ENCODE data around the gene SGK1.
"Not testable (repeated sequence)": the region's sequence is repeated elsewhere in the genome, so short reads cannot be mapped to it uniquely, and the experiment has no call there.

The SGK1 gene

DNA sequence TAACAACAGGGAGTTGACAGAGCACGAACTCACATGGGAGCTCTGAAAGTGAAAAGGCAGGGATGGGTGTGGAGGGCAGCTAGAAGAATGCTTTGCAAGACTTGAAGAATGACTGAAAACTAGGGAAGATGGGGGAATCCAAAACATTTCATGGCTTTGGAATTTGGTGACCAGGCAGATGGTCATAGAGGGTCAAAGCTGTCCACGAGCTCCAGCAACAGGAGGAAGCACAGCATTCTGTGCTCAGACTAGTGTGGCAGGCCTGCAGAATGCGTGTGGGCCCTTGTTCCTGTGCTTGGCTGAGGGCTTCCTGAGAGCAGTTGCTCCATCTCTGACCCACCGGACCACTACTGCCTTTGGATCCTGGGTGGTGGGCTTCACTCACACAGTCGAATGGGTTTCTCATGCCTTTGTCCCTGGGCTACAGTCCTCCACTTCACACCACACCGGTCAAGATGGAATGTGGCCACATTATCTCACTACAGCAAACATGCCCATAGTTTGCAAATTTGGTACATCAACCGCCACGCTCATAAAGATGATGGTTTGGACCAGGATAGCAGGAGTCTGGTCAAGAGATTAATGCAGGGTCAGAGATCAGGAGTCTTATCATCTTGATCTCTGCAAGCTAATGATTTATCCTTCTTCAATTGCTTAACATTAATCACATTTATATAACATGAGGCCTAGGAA lies 100.7 kb downstream of the SGK1 start:
- DNase-seq: no peak

DNA sequence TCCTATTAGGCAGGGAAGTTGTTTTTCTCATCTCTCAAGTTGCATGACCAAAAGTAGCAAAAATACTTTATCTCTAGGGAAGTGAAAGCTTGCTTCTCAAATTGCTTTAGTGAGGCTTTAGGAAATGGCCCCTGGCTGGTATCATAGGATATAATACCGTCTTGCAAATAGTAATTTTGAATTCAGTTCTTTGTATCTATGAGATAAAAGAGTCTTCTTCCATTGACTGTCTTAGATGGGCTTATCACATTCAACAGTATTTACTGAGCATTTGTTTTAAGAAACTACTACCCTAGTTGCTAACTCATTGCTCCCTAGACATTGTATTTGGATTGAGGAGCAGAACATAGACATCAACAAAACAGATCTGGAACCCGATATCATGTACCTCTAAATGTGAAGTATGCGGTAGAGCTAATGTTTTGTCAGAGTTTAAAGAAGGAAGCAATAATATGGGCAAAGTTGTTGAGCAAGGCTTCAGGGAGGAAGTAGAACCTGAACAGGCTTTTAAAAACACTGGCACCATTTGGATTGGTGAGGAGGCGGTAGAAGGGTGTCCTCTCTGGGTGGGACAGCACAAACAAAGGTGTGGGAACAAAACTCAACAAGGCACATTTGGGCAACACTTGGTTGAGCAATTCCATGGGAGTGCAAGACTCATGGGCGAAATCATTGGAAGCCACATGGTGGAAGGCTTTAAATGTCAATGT lies 101.5 kb downstream of the SGK1 start:
- no peak for DNase-seq

DNA sequence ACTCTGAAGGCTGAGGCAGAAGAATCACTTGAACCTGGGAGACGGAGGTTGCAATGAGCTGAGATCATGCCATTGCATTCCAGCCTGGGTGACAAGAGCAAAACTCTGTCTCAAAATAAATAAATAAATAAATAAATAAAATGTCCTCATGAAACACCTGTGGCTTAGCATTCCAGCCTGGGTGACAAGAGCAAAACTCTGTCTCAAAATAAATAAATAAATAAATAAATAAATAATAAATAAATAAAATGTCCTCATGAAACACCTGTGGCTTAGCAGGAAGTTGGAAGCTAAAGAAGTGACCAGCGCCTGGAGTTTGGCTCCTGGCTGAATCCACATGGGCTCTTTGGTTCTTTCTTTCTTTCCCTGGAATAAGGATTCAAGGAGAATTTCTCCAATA lies 104.5 kb downstream of the SGK1 start:
- DNase-seq: not testable (repeated sequence)

DNA sequence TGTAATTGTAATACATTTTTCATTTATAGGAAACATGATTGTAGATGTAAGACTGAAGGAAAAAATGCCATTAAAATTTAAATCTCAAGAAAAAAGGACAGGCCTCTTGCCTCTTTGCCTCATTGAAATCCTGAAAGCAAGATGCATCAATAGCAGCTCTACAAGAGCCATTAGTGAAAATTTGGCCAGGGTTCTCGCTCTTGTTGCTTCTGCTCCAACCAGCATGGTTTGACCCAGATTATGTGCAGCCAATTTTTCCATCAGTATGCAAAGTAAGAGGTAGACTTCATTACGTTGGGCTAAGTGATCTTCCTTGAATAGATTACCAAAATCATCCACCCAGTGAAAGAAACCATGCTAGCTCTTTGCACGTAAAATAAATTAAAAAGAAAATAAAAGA lies 106.6 kb downstream of the SGK1 start:
- no peak for DNase-seq

DNA sequence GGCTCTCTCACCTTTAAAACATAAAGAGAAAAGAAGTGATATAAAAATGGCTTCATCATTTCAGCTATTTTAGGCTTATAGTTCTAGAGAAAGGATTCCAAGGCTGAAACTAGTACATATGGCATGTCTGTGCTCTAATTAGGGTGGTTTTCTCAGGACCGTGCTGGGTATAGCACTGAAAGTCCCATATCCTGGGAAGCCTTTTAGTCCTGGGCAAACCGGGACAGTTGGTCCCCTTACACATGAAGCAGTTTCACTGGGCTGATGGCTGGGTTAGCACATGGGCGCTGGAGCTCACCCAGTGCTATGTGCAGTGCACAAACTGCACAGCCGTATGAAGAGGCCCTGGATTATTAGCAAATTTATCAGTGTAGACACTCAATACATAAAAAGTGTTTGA lies 110.5 kb downstream of the SGK1 start:
- DNase-seq: no peak

DNA sequence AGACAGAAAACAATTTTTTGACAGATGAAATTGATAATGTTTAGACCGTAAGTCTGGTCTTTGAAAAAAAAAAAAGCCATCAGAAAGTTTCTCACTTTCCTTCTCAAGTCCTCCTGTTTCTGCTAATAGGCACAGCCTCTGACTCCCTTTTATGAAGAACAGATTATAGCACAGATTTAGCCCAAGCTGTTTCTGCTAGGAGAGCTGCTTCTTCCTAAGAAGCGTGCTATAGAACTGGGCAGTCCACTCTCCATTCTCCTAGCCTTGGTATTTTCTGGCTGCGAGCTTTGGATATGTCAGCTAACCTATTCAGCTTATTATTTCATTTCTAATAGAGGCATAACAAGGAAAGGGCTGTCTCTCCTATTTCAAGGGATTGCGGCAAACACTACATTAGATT lies 112.5 kb downstream of the SGK1 start:
- DNase-seq: no peak

DNA sequence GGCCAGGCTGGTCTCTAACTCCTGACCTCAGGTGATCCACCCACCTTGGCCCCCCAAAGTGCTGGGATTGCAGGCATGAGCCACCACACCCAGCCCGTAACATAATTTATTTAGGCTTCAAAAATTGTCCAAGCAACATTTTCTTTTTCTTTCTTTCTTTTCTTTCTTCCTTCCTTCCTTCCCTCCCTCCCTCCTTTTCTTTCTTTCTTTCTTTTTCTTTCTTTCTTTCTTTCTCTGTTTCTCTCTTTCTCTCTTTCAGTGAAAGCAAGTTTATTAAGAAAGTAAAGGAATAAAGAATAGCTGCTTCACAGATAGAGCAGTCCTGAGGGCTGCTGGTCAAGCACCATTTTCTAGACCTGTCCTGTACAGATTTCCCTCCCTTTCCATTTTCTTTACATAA lies 113.2 kb downstream of the SGK1 start:
- not testable (repeated sequence) for DNase-seq

DNA sequence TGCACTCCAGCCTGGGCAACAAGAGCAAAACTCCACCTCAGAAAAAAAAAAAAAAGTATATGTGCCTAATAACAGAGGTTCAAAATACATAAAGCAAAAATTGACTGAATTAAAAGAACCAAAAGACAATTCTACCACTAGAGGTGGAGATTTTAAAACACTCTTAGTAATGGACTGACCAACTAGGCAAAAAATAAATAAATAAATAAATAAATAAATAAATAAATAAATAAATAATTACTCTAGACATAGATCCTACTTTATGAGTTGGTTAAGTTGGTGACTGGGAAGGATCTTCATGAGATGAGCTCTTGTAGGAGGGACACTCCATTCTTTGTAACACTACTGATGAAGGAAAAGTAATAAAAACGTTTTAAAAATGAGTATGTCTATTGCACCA lies 113.9 kb downstream of the SGK1 start:
- DNase-seq: no peak

DNA sequence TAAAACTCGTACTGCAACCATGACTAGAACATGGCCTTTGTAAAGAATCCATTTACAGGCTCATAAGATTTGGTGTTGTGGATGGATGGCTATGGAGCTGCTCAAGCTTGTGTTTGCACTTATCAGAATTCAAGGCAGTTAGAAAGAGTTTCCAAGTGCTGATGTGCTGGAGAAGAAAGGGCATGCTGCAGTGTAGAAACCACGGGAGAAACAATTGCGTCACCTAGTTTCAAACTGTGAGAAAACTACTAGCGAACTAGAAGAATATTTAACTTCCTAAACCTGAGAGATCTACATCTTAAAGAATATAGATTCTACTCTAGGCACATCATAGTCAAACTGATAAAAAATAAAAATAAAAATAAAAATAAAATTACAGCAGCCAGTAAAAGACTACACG lies 116.2 kb downstream of the SGK1 start:
- no peak for DNase-seq

DNA sequence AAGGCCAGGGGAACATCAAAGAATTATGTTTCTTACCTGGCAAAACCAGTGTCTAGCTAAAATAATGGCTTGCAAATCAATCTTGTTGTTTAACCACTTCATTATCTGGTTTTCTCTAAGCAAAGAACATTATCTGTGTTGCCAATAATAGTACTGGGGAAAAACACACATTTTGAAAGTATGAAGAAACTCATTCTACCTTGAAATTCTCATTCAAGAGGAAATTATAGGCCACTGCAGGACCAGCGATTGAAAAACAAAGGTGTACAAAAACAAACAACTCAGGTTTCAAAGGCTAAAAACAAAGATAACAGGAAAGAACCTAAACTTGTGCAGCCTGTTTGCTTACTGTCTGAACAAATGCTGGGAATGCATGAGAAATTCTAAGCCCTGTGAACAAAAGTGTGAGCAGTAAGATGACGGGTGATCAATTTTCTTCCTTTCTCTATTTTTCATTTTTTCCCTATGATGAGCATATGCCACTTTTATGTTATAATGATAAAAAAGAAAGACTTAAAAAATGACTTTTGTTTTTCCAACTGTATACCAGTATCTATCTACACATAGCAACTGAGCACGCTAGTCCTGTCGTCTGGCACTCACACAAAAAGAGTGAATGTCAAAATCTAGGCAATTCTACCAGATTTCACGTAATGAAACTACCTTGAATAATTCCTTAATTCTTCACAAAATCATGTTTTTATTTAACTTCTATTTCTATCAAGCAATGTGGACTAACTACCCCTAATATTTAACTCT lies 117.9 kb downstream of the SGK1 start:
- DNase-seq: no peak

DNA sequence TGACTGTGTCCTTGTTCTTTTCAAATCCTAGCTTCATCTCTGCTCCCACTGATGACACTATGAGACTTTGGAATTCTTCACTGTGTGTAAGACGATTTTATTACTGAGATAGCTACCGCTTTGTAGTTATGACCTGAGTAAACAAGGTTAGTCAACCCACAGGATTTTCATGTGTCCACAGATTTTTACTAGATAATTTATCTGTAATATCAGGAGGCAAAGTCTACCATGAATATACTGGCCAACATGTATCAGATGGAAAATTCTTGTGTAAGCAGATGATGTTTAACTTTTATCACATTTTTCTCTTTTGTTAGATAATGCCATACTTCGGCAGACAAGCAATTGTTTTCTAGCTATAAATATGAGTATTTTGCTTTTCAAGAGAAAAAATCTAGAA lies 119.8 kb downstream of the SGK1 start:
- no peak for DNase-seq

DNA sequence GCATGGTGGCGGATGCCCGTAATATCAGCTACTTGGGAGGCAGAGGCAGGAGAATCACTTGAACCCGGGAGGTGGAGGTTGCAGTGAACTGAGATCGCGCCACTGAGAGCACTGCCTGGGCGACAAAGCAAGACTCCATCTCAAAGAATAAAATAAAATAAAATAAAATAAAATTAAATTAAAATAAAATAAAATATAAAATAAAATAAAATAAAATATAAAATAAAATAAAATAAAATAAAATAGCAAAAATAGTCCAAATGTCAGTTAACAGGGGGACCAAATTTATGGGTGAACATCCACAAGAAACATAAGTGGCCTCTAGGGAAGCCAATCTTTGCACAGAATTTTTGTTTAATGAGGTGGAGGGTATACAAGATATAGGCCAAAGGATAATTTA lies 120.2 kb downstream of the SGK1 start:
- not testable (repeated sequence) for DNase-seq

DNA sequence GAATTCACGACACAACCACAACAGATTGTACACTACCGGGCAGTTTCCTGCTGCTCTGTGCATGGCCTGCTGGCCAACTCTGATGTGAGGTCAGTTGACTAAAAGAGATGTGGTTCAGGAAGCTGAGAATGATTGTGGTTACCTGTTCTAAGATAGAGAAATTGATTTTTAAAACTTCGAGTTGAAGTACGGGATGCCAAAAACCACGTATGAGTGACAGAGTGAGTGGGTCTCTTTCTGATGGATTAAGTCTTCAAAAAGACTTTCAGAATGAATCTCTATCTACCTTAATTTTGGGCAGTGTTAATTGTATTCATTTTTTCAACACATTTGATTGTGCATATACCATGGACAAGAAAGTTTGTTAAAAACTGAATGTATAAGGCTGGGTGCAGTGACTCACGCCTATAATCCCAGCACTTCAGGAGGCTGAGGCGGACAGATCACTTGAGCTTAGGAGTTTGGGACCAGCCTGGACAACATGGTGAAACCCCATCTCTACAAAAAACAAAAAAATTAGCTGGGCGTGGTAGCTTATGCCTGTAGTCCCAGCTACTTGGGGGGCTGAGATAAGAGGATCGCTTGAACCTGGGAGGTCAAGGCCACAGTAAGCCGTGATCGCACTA lies 121.2 kb downstream of the SGK1 start:
- no peak for DNase-seq

DNA sequence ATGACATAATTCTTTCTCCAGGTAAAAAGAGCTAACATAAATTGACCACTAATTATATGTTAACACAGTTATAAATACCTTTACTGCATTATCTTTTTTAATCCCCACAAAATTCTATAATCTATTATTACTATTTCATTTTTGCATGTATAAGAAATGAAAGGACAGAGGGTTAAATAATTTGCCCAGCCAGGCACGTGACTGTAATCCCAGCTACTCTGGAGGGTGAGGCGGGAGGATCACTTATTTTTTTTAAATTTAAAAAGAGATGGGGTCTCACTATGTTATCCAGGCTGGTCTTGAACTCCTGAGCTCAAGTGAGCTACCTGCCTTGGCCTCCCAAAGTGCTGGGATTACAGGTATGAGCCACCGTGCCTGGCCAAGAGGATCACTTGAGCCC lies 121.9 kb downstream of the SGK1 start:
- DNase-seq: no peak

DNA sequence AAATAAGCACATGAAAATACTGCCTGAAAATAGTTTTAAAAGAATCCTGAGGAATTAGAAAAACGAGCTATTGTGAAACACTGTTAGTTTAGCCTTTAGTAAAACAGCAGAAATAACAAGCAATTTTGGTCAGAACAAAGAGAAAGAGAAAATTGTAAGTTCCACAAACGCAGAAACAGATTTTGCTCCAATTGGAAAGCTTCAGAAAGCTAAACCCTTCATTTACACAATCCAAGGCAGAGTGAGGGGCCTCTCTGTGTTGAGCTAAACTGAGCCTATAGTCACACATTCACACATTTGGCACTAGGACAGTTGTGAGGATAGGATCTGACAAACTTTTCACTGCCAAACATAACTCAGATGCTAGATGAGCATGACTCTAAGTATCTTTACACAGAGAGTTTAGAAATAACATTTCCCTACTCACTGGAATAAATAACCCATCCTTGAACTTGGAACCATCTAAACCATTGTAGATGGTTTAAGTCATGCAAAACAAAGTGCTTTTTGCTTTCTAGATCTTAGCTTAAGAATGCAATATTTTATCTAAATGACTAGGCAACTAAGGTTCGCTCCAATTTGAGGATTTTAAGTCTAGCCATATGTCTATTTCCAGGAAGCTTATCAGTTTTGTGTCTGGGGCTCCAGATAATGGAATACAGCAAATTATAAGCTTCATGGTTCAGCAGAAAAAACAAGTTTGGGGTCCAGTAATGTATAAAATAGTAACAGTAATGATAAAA lies 122.6 kb downstream of the SGK1 start:
- DNase-seq: no peak

DNA sequence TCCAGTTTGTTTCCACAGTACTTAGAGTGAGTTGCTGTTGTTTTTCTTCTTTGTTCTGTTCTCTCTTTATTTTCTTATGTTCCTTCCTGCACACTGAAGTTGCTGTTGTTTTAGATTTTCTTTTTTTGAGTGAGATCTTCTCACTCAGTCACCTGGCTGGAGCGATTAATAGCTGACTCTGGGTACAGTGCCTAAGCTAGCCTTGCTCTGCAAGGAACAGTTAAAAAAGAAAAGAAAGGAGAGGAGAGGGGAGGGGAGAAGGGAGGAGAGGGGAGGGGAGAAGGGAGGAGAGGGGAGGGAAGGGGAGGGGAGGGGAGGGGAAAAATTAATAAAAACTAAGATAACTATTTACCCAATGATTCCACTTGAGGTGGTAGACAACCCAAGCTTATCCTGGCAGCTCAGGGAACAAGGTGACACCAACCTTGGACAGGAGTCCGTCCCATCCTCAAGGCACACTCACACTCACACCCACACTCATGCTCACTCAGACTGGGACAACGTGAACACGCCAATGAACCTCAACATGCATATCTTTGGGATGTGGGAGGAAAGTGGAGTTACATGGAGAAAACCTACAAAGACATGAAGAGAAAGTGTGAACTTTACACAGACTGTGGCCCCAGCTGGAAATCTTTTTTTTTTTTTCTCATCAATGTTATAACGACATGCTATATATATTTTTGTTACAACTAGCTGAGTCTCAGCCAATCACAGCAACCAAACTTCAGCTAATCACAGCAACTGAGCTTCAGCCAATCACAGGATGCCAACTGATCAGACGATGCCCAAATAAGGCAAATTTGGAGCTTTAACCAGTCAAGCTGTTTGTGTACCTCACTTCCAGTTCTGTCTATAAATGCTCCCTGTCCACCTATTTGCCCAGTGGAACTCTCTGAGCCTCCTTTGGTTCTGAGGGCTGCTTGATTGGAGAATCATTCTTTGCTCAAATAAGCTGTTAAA lies 124.1 kb downstream of the SGK1 start:
- no peak for DNase-seq

DNA sequence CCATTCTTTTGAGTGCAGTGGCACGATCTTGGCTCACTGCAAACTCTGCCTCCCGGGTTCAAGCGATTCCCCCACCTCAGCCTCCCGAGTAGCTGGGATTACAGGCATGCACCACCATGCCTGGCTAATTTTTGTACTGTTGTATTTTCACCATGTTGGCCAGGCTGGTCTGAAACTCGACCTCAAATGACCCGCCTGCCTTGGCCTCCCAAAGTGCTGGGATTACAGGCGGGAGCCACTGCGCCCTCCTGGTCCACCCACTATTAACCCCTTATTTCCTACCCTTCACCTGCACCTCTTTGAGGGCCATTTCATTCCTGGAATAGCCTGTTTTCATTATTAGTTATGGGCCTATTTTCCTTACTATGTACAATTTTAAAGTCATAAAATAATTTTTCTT lies 125.3 kb downstream of the SGK1 start:
- not testable (repeated sequence) for DNase-seq

DNA sequence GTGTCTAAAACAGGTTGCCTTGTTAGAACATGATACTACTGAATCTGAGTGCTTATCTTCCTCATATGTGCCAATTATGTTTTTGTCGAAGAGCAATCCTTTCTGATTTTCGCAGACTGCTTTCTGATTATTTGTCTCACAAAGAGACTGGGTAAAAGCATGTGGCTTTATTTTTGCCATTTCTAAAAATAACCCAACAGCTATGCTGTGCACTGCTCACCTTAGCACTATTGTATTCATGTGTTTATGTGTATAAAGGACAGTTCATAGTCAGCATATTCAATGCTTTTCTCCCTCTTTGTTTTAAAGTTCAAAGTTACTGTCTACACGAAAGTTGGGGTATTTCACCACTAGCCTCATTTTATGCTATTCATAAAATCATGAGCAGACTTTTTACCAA lies 127.0 kb downstream of the SGK1 start:
- DNase-seq: no peak

DNA sequence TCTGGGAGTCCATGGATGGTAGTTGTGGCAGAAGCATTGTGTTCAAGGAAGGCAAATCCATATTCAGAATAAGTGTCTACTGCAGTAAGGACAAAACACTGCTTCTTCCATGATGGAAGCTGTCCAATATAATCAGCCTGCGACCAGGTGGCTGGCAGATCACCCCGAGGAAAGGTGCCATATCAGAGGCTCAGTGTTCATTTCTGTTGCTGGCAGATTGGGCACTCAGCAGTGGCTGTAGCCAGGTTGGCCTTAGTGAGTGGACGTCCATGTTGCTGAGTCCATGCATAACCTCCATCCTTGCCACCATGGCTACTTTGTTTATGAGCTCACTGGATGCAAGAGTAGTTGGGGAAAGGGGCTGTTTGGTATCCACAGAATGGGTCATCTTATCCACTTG lies 130.2 kb downstream of the SGK1 start:
- no peak for DNase-seq

DNA sequence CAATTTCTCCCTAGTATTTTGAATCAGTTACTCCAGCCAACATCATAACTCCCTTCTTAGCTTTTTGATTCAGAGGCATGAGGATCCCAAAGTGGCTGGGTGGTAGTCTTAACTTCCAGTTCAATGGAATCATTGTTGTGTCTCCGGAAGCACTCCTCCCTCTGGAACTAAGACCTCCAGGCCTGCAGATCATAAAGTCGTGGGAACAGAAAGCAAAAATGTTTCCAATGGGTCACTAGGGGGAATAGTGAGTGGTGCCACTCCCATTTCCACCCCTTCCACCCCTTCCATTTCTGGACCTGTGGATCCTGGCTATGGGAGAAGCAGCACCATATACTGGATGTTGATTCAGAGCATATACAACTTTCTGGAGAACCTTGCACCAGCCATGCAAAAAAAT lies 130.8 kb downstream of the SGK1 start:
- no peak for DNase-seq

DNA sequence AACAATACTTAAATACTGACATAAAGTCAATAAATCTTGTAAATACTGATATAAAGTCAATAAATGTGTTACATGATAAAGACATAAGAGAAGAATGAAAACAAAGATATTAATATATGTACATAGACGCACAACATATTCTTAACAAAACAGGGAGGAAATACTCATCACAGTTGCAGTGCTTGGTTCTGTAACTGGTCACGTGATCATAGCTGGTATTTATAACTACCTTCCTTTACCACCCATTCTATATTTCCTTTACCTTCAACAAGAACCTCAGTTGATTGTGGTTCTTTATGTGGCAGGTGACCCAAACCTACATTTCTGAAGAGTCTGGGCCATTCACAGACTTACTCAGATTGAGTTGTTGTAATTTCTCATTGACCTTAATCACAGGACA lies 131.6 kb downstream of the SGK1 start:
- DNase-seq: no peak

DNA sequence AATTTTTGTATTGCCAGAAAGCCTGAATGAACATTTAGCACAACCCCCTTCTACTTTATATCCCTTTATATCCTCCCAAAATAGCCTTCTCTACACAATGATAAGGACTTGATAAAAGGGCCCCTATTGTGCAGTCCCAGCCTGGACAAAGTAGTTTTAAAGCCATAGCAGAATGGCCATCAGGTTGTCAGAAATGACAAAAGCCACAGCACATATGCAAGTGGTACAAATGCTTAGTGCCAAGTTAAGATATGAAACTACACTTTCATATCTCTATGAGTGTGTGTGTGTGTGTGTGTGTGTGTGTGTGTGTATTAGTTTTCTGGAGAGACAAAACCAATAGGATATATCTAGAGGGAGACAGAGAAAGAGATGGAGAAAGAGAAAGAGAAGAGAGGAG lies 132.6 kb downstream of the SGK1 start:
- DNase-seq: no peak
